Measurements from ENCODE around the gene GFRA3.

- no peak for TF ChIP-seq EZH2 (IDR thresholded peaks at IDR 0.05)
- TF ChIP-seq, protein P1, sequence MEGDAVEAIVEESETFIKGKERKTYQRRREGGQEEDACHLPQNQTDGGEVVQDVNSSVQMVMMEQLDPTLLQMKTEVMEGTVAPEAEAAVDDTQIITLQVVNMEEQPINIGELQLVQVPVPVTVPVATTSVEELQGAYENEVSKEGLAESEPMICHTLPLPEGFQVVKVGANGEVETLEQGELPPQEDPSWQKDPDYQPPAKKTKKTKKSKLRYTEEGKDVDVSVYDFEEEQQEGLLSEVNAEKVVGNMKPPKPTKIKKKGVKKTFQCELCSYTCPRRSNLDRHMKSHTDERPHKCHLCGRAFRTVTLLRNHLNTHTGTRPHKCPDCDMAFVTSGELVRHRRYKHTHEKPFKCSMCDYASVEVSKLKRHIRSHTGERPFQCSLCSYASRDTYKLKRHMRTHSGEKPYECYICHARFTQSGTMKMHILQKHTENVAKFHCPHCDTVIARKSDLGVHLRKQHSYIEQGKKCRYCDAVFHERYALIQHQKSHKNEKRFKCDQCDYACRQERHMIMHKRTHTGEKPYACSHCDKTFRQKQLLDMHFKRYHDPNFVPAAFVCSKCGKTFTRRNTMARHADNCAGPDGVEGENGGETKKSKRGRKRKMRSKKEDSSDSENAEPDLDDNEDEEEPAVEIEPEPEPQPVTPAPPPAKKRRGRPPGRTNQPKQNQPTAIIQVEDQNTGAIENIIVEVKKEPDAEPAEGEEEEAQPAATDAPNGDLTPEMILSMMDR (IDR thresholded peaks at IDR 0.05) = no peak
Observed at GRCh38 chr5:138289296-138289695, 14.9 kb upstream of the GFRA3 start.
